GM21529 (cell line): ENCODE data around the gene MRM3.
"Not testable (repeated sequence)": the region's sequence is repeated elsewhere in the genome, so short reads cannot be mapped to it uniquely, and the experiment has no call there.

Experiments
- ATAC-seq: cut with Tn5 transposase; IDR thresholded peaks from one replicate; pipeline ENCODE4 v1.9.1; 2021; ENCODE audit not compliant: unreplicated experiment

The MRM3 gene

GRCh38 chr17:795721-796120 lies 13.6 kb downstream of the MRM3 start:
- ATAC-seq: no peak

DNA sequence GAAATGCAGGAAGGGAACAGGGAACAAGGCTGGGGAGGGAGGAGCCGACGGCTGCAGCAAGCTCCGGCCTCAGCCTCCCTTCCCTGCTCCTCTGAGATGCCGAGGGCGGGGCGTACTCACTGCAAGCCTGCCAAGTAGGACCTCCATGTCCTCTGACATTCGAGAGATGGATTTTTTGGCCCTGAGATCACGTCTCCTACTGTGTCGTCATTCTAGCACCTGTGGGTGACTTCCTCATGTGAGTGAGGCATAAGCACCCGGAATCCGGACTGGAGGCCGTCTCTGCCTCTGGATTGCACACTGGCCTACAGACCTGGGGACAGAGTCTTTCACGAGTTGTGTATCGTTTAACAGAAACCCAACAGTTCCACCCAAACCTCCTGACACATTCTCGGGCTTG lies 14.5 kb downstream of the MRM3 start:
- ATAC-seq: no peak

GRCh38 chr17:797236-797840 lies 15.2 kb downstream of the MRM3 start:
- no peak for ATAC-seq

- no peak for ATAC-seq
Measured at GRCh38 chr17:798246-798645, 16.1 kb downstream of the MRM3 start.

GRCh38 chr17:799261-799660 lies 17.1 kb downstream of the MRM3 start:
- no peak for ATAC-seq

- ATAC-seq: no peak
Measured at GRCh38 chr17:800446-801242, 18.5 kb downstream of the MRM3 start.

- ATAC-seq: no peak
Measured at GRCh38 chr17:801660-802059, 19.5 kb downstream of the MRM3 start.

- ATAC-seq: no peak
Measured at GRCh38 chr17:802481-802880, 20.3 kb downstream of the MRM3 start.

GRCh38 chr17:802901-803881 lies 21.0 kb downstream of the MRM3 start:
- ATAC-seq: no peak

DNA sequence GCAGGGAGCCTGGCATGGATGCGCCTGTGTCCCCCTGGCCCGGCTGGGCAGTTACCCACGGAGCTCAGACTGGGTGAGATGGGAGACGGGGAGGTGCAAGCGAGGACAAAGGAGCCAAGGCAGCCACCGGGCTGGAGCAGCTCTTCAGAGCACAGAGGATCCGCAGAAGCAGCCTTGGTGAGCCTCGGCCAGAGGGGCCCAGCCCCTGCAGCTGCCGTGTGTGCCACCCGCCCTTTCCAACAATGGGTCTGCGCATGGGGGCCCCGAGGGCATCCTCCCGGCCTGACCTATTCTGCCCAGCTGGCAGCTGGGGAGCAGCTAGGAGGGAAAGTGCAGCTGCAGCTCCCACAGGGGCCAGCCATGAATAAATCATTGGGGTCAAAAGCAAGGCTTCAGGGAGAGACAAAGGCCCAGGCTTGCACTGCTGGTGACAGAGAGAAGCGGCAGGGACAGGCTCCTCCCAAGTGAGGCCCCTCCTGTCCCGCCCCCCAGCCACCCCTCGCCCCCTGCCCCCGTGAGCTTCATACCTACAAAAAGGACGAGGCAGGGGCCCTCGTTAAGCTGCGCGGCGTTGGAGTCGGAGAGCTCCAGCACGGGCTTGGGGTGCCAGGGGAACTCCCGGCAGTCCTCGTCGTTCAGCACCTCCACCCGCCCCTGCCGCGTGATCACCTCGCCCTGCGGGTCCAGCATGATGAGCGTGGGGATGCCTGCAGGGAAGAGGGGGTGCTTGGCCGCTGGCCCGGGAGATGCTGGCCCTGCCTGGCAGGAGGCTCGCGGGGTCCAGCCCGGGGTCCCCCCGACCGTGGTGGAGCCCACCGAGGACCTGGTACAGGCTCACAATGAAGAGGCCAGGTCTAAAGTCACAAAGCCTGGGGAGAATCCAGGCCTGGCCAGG lies 22.6 kb downstream of the MRM3 start:
- ATAC-seq: no peak

DNA sequence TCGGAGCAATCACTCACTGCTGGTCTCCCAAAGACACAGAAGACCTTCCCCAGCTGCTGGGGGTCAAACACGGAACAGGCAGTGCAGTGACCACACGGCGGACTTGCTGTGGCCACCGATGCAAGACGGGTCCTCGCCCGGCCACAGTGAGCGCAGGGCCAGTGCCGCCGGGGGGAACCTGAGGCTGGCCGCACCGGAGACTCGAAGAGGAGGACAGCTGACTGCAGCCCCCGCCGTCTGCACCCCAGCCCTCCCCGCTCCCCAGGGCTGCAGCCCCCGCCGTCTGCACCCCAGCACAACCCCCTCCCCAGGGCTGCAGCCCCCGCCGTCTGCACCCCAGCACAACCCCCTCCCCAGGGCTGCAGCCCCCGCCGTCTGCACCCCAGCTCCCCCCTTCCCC lies 23.7 kb downstream of the MRM3 start:
- ATAC-seq: not testable (repeated sequence)

DNA sequence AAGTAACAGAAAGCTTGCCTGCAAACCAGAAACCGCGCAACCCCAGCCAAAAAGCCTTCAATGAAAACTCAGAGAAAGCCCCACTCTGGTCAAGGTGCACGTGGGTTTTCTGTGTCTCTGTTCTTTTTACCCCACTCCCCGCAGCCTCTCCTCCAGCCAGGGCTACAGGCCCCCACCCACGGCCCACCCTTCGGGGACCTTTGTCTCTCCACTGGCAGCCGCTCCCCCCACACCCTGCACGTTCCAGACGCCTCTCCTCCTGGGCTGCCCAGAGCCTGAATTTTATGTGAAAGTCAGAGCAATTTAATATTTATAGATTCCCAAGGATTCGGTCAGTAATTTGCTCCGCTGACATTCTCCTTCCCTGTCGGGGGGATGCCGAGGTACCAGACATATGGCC lies 24.2 kb downstream of the MRM3 start:
- no peak for ATAC-seq

GRCh38 chr17:806781-807522 lies 24.8 kb downstream of the MRM3 start:
- ATAC-seq: no peak

GRCh38 chr17:807523-808294 lies 25.6 kb downstream of the MRM3 start:
- no peak for ATAC-seq

- ATAC-seq: no peak
Measured at GRCh38 chr17:811051-811784, 29.1 kb downstream of the MRM3 start.

DNA sequence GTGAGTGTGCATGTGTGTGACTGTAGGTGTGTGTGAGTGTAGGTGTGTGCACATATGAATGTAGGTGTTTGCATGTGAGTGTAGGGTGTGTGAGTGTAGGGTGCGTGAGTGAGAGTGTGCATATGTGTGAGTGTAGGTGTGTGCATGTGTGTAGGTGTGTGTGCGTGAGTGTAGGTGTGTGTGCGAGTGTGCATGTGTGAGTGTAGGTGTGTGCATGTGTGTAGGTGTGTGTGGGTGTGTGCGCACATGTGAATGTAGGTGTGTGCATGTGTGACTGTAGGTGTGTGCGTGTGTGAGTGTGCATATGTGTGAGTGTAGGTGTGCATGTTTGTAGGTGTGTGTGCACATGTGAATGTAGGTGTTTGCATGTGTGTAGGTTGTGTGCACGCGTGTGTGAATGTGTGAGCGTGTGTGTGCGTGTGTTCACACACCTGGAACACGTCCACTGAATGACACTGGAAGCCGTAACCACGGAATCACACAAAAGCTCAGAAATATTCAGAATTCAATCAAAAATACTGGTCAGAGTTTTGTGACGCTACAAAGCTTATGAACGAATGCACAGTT lies 30.6 kb downstream of the MRM3 start:
- no peak for ATAC-seq

DNA sequence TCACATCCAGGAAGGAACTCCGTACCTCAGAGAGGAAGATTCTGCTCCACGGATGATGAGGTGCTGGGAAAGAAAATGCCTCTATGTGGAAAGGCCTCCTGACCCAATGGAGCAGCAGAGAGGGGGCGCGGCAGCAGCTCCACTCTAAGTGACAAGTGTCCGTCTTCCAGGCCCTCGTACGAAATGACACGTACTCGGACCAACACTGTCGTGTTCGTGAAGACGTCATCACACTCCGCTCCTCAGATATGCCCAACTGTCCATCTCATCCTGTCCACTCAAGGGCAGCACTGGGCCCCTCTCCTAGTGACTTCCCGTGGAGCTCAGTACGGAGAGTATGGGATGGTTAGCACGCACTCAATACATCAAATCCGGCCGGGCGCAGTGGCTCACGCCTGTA lies 32.2 kb downstream of the MRM3 start:
- ATAC-seq: no peak

DNA sequence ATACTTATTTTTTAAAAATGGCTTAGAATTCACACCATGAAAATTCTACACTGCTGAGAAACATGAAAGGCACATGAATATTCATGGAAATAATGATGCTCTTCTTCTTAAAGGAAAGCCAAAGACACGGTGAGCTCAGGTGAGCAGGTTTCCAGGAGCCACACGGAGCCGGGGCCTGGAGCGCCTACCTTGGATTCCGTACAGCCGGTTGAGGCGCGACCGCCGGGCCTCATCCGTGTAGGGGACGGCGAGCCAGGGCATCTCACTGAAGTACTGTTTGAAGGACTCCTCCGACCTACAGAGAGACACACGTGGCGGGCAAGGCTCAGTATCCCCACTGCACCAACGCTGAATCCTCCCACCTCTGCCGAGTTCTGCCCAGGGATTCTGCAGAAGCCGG lies 37.1 kb downstream of the MRM3 start:
- no peak for ATAC-seq
